ENCODE measurements around the gene PNMA6F. TPM values are rescaled to one million over a fixed set of nuclear protein-coding genes. Genes with fewer than 3 reads are reported as not detected.

PNMA6F gene
- total and polyA plus RNA-seq, 2 donors from 2014 or later, result not detected

DNA sequence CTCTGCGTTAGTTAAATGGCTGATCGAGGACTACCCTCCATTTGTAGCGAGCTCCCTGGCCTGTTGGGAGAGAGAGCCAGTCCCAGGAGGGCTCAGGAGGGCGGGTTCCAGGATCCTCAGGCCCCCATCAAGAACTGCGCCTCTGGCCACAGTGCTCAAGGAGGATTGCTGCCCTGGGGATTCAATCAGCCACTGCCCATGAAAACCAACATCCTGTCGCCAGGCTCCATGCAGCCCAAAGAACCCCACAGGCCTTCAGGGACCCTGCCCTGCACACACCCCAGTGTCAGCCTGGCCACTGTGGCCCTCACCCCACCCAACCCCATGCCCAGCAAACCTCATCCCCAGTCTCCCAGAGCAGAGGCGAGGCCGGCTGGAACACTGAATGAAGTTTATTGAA lies 4.3 kb downstream of the PNMA6F start:
- no peak for FAIRE-seq
- H3K36me3 ChIP-seq (ENCODE audit: control insufficient read depth in 2 of 3, insufficient read depth in 3 of 3, low read length in 3 of 3), result no peaks in the 10 kb centered on the region
- no peak overlapping the region for H3K4me3 ChIP-seq (ENCODE audit: low read length in 3 of 3)
- TF ChIP-seq, protein P1, sequence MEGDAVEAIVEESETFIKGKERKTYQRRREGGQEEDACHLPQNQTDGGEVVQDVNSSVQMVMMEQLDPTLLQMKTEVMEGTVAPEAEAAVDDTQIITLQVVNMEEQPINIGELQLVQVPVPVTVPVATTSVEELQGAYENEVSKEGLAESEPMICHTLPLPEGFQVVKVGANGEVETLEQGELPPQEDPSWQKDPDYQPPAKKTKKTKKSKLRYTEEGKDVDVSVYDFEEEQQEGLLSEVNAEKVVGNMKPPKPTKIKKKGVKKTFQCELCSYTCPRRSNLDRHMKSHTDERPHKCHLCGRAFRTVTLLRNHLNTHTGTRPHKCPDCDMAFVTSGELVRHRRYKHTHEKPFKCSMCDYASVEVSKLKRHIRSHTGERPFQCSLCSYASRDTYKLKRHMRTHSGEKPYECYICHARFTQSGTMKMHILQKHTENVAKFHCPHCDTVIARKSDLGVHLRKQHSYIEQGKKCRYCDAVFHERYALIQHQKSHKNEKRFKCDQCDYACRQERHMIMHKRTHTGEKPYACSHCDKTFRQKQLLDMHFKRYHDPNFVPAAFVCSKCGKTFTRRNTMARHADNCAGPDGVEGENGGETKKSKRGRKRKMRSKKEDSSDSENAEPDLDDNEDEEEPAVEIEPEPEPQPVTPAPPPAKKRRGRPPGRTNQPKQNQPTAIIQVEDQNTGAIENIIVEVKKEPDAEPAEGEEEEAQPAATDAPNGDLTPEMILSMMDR (IDR thresholded peaks at IDR 0.05; ENCODE audit: borderline replicate concordance, extremely low read depth, insufficient read depth), result no peak
- H3K27me3 ChIP-seq (ENCODE audit: control insufficient read depth, insufficient read depth, low read length), result no peaks in the 10 kb centered on the region
- H3K9ac ChIP-seq (ENCODE audit: low read length in 3 of 3), result no peak overlapping the region
- H3K27ac ChIP-seq (ENCODE audit: low read depth in 2 of 2, low read length in 2 of 2), result no peak overlapping the region
- H3K4me1 ChIP-seq (ENCODE audit: control insufficient read depth in 2 of 3, insufficient read depth in 2 of 3, low read depth in 1 of 3, low read length in 3 of 3), result no peaks in the 10 kb centered on the region
- intact Hi-C loops (cut with DNase I), result no loop called here
- no peaks in the 10 kb centered on the region for H3K9me3 ChIP-seq (ENCODE audit: control insufficient read depth in 2 of 3, insufficient read depth in 1 of 3, low read length in 3 of 3)
- no peak for DNase-seq

DNA sequence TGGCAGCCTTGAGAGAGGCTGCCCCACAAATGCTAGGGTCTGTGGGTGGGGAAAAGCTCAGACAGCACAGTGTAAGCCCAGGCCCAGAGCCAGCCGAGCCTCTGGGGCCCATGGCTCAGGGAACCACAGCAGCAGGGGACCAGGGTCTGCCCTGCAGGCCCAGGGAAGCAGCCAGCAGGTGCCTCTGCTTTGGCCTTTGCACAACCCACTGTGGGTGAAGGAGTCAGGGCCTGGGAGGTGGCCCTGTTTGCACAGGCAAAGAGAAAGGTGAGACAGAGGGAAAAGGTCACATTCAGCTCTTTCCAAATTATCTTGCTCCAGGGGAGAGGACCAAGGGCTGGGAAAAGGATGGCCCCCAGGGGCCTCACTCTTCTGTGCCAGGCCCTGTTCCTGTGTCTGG lies 8.7 kb downstream of the PNMA6F start:
- Histone ChIP-seq H3K4me3 (ENCODE audit: low read length in 3 of 3) (no peak overlapping the region), H3K27me3 (ENCODE audit: control insufficient read depth, insufficient read depth, low read length) (no peaks in the 10 kb centered on the region), H3K36me3 (ENCODE audit: control insufficient read depth in 2 of 3, insufficient read depth in 3 of 3, low read length in 3 of 3) (no peaks in the 10 kb centered on the region), H3K4me1 (ENCODE audit: control insufficient read depth in 2 of 3, insufficient read depth in 2 of 3, low read depth in 1 of 3, low read length in 3 of 3) (no peaks in the 10 kb centered on the region), H3K27ac (ENCODE audit: low read depth in 2 of 2, low read length in 2 of 2) (no peak overlapping the region), H3K9me3 (ENCODE audit: control insufficient read depth in 2 of 3, insufficient read depth in 1 of 3, low read length in 3 of 3) (no peaks in the 10 kb centered on the region), H3K9ac (ENCODE audit: low read length in 3 of 3) (no peak overlapping the region)
- FAIRE-seq, result no peak
- intact Hi-C loops (cut with DNase I), result no loop called here
- DNase-seq, result no peak
- TF ChIP-seq, protein P1 (IDR thresholded peaks at IDR 0.05; ENCODE audit: borderline replicate concordance, extremely low read depth, insufficient read depth), result no peak

DNA sequence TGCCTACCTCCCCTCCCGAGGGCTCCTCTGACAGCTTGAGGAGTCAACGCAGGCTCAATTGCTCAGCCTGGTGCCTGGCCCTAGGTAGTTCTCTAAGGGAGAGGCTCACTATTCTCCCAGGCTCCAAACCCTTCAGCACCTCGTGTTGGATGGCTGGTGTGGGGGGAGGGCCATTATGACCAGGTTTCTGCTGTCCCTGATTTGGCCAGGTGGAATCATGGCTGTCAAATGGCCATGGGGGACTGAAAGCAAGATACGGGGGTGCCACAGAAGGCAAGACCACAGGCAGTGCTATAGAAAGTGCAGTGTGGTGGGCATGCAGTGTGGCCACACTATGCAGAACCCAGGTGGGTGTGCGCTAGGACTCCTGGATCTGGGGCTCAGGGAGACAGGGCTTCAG lies 9.5 kb downstream of the PNMA6F start:
- intact Hi-C loops (cut with DNase I), result no loop called here
- no peaks in the 10 kb centered on the region for H3K27me3 ChIP-seq (ENCODE audit: control insufficient read depth, insufficient read depth, low read length)
- FAIRE-seq (no peak), DNase-seq (no peak)
- no peak overlapping the region for H3K27ac ChIP-seq (ENCODE audit: low read depth in 2 of 2, low read length in 2 of 2)
- H3K9ac ChIP-seq (ENCODE audit: low read length in 3 of 3), result no peak overlapping the region
- TF ChIP-seq, protein P1 (IDR thresholded peaks at IDR 0.05; ENCODE audit: borderline replicate concordance, extremely low read depth, insufficient read depth), result no peak
- no peaks in the 10 kb centered on the region for H3K9me3 ChIP-seq (ENCODE audit: control insufficient read depth in 2 of 3, insufficient read depth in 1 of 3, low read length in 3 of 3)
- no peaks in the 10 kb centered on the region for H3K4me1 ChIP-seq (ENCODE audit: control insufficient read depth in 2 of 3, insufficient read depth in 2 of 3, low read depth in 1 of 3, low read length in 3 of 3)
- no peak overlapping the region for H3K4me3 ChIP-seq (ENCODE audit: low read length in 3 of 3)
- H3K36me3 ChIP-seq (ENCODE audit: control insufficient read depth in 2 of 3, insufficient read depth in 3 of 3, low read length in 3 of 3), result no peaks in the 10 kb centered on the region

DNA sequence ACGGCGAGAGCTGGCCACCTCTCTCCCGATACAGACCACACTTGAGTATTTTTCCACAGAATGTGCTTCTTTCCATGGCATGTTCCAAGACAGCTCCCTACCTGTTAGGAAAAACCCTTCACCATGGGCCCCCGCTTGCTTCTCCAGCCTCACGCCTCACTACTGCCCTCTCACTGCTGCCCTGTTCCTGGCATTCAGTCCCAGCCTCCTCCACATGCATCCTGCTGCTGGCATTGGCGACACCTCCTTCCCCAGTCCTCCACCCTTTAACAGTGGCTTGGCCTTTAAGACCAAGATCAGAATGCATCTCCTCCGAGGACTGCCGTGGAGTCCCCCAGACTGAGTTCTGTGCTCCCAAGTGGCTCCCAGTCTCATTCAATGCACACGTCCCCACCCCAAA lies 10.7 kb downstream of the PNMA6F start:
- Histone ChIP-seq H3K36me3 (ENCODE audit: control insufficient read depth in 2 of 3, insufficient read depth in 3 of 3, low read length in 3 of 3) (no peaks in the 10 kb centered on the region), H3K9ac (ENCODE audit: low read length in 3 of 3) (no peak overlapping the region), H3K9me3 (ENCODE audit: control insufficient read depth in 2 of 3, insufficient read depth in 1 of 3, low read length in 3 of 3) (no peaks in the 10 kb centered on the region), H3K27me3 (ENCODE audit: control insufficient read depth, insufficient read depth, low read length) (no peaks in the 10 kb centered on the region), H3K27ac (ENCODE audit: low read depth in 2 of 2, low read length in 2 of 2) (no peak overlapping the region), H3K4me3 (ENCODE audit: low read length in 3 of 3) (no peak overlapping the region), H3K4me1 (ENCODE audit: control insufficient read depth in 2 of 3, insufficient read depth in 2 of 3, low read depth in 1 of 3, low read length in 3 of 3) (no peaks in the 10 kb centered on the region)
- intact Hi-C loops (cut with DNase I), result no loop called here
- no peak for FAIRE-seq
- TF ChIP-seq, protein P1 (IDR thresholded peaks at IDR 0.05; ENCODE audit: borderline replicate concordance, extremely low read depth, insufficient read depth), result no peak
- no peak for DNase-seq

Data from kidney (tissue), 14 donors.